Measurements from ENCODE around the gene ATP11A.

DNA sequence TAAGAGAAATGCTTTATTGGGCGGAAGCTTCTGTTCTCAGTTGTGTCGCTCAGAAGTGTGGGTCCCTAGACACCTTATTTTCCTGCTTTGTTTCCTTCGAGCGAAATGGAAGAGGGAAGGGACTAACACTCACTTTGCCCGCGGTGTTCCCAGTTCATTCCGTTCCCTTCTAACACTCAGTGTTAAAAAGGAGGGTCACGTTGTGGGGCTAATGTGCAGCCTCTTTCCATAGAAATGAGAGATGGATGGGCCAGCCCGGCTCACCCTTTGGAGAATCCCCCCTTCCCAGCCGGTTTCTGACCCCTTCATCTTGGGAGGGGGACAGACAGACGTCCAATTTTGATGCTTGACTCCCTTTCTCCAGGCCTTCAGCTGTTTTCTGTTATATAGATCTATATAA, 2.3 kb downstream of the ATP11A start:
- TF ChIP-seq, protein P1, sequence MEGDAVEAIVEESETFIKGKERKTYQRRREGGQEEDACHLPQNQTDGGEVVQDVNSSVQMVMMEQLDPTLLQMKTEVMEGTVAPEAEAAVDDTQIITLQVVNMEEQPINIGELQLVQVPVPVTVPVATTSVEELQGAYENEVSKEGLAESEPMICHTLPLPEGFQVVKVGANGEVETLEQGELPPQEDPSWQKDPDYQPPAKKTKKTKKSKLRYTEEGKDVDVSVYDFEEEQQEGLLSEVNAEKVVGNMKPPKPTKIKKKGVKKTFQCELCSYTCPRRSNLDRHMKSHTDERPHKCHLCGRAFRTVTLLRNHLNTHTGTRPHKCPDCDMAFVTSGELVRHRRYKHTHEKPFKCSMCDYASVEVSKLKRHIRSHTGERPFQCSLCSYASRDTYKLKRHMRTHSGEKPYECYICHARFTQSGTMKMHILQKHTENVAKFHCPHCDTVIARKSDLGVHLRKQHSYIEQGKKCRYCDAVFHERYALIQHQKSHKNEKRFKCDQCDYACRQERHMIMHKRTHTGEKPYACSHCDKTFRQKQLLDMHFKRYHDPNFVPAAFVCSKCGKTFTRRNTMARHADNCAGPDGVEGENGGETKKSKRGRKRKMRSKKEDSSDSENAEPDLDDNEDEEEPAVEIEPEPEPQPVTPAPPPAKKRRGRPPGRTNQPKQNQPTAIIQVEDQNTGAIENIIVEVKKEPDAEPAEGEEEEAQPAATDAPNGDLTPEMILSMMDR (IDR thresholded peaks at IDR 0.05), result no peak
- no peak for TF ChIP-seq POLR2A (IDR thresholded peaks at IDR 0.05)

Measured in sigmoid colon (tissue), 3 donors.